Pancreas (tissue), 10 donors: Measurements from ENCODE around the gene PHC1. TPM values are rescaled to one million over a fixed set of nuclear protein-coding genes. Genes with fewer than 3 reads are reported as not detected.
A peak's percentile ranks its signal among the peaks of the same experiment; 100 is the strongest.

Experiments
- ATAC-seq, 4 donors: fragments of 200-7000 bp; cut with Tn5 transposase; one replicate each; pipeline versions ENCODE4 v1.8.0 to v1.9.1; 2020; ENCODE audit warnings: mild to moderate bottlenecking in 4 of 4, moderate library complexity in 4 of 4
- DNase-seq, 6 donors: peaks; one replicate each; pipeline ENCODE4 v3.0.0-alpha.2; 2020
- FAIRE-seq: peaks from 2 replicates; lab custom pipeline; 2012; peaks lifted over from hg19 to GRCh38; lab: Jason Lieb, UNC
- H3K27ac ChIP-seq, 4 donors: fragments of 200-600 bp; sonication (generic); 1 replicate in 3 of 4; 2 replicates in 1 of 4; pipeline versions ENCODE4 v1.5.0 to v1.8.0; 2020
- H3K27me3 ChIP-seq, 4 donors: fragments of 200-600 bp; one replicate each; pipeline ENCODE4 v1.8.0; 2021
- H3K36me3 ChIP-seq, 3 donors: fragments of 200-600 bp; sonication (generic) in 1 of 3; one replicate each; pipeline versions ENCODE4 v1.5.0 to v1.8.0; 2020 to 2021
- H3K4me1 ChIP-seq, 3 donors: fragments of 200-600 bp; one replicate each; pipeline ENCODE4 v1.8.0; 2021
- H3K4me3 ChIP-seq, 4 donors: fragments of 200-600 bp; sonication (generic) in 2 of 4; one replicate each; pipeline versions ENCODE4 v1.5.0 to v1.8.0; 2020 to 2021
- H3K9me3 ChIP-seq, 4 donors: fragments of 200-600 bp; one replicate each; pipeline ENCODE4 v1.8.0; 2021
- CTCF ChIP-seq, 4 donors: fragments of 200-600 bp; sonication (generic) in 3 of 4; IDR thresholded peaks; one replicate each; pipeline versions ENCODE4 v1.5.0 to v1.8.0; 2021; ENCODE audit warnings: antibody characterized with exemption in 4 of 4
- WGBS, 2 donors: extraction: QIAGEN DNeasy Blood & Tissue Kit; methylation state at CpG; one replicate each; pipeline ENCODE4 v1.1.7; 2013; 5-methylcytosine and 5-hydroxymethylcytosine counted together
- intact Hi-C, 3 donors: fragments of 100-400 bp; cut with DNase I; formaldehyde crosslinking; loops; one replicate each; pipeline versions ENCODE4 v1.11.1 to v1.14.2; 2022
- polyA plus RNA-seq, 2 donors: library from polyadenylated mRNA; stranded (reverse); fragments of 200-250 nt; gene quantifications; one replicate each; pipeline ENCODE4 v1.2.3, GENCODE V29; 2013
- total RNA-seq, 6 donors: library from RNA; stranded (reverse); fragmentation: NEBNext Ultra II Directional in 4 of 6; extraction: Animal tissue kit (Norgen Biotek cat#: 25700) in 4 of 6; gene quantifications; one replicate each; pipeline versions ENCODE4 v1.2.1 to v1.2.4, GENCODE V29; 2021 to 2023
- donor health status: healthy with polysubstance abuse.
- donor health status: DM: no; HTN: no; CAD: no; lungs with moderate emphysema.
- donor health status: DM: no; HTN: no; CAD: no.
- donor health status: control.
- donor health status: control.
- donor health status: Bipolar disorder and iron deficiency.
- donor health status: DM: yes; HTN: yes; CAD: no.
- donor health status: DM: no; HTN: no; CAD: no.
- donor health status: DM: no; HTN: no; CAD: no.
- donor health status: DM: yes; HTN: yes; CAD: no.

PHC1 gene
- total and polyA plus RNA-seq, 8 donors: 15.8 to 45.1 (median 19.5) TPM

GRCh38 chr12:8956772-8957171 lies 42.5 kb downstream of the PHC1 start:
- no peaks in the 10 kb centered on the region for H3K9me3 ChIP-seq
- FAIRE-seq (no peak), ATAC-seq (no peak), DNase-seq (peak in 1 of 6 donors; percentile 49)
- H3K27ac ChIP-seq: no peak overlapping the region
- no peaks in the 10 kb centered on the region for H3K36me3 ChIP-seq
- H3K4me3 ChIP-seq: no peak overlapping the region
- 86 to 92% methylated on average over 7 of the region's 7 CpGs for WGBS, 2 donors
- H3K4me1 ChIP-seq: no peaks in the 10 kb centered on the region
- intact Hi-C loops: loop anchor here in 1 of 3 donors (10.0 kb wide), 1 partner anchor 78 kb away; no protein-coding TSS in a partner anchor
- H3K27me3 ChIP-seq: no peaks in the 10 kb centered on the region
- TF ChIP-seq CTCF (IDR thresholded peaks at IDR 0.05): no peak

- H3K4me1 ChIP-seq: no peaks in the 10 kb centered on the region
- no peaks in the 10 kb centered on the region for H3K9me3 ChIP-seq
- TF ChIP-seq CTCF (IDR thresholded peaks at IDR 0.05): no peak
- ATAC-seq (no peak), DNase-seq (no peak), FAIRE-seq (no peak)
- H3K27me3 ChIP-seq: no peaks in the 10 kb centered on the region
- no peak overlapping the region for H3K4me3 ChIP-seq
- WGBS, 2 donors: 68 to 82% methylated on average over 4 of the region's 4 CpGs
- no peak overlapping the region for H3K27ac ChIP-seq
- H3K36me3 ChIP-seq: no peaks in the 10 kb centered on the region
- intact Hi-C loops: loop anchor here in 1 of 3 donors (10.0 kb wide), 1 partner anchor 77 kb away; no protein-coding TSS in a partner anchor
These were observed 43.3 kb downstream of the PHC1 start for GRCh38 chr12:8957561-8957960.

GRCh38 chr12:8958066-8958465 lies 43.8 kb downstream of the PHC1 start:
- no peak for TF ChIP-seq CTCF (IDR thresholded peaks at IDR 0.05)
- no peaks in the 10 kb centered on the region for H3K27me3 ChIP-seq
- H3K4me3 ChIP-seq: no peak overlapping the region
- H3K4me1 ChIP-seq: no peaks in the 10 kb centered on the region
- H3K9me3 ChIP-seq: no peaks in the 10 kb centered on the region
- FAIRE-seq (no peak), ATAC-seq (no peak), DNase-seq (no peak)
- no peak overlapping the region for H3K27ac ChIP-seq
- WGBS, 2 donors: 43 to 74% methylated on average over 2 of the region's 2 CpGs
- intact Hi-C loops: loop anchor here in 1 of 3 donors (10.0 kb wide), 1 partner anchor 77 kb away; no protein-coding TSS in a partner anchor
- H3K36me3 ChIP-seq: no peaks in the 10 kb centered on the region

GRCh38 chr12:8960176-8960575 lies 45.9 kb downstream of the PHC1 start:
- DNase-seq (no peak), FAIRE-seq (no peak), ATAC-seq (no peak)
- intact Hi-C loops: no loop called here
- Histone ChIP-seq H3K27me3 (no peaks in the 10 kb centered on the region), H3K27ac (no peak overlapping the region), H3K36me3 (no peaks in the 10 kb centered on the region), H3K4me1 (no peaks in the 10 kb centered on the region), H3K9me3 (no peaks in the 10 kb centered on the region), H3K4me3 (no peak overlapping the region)
- TF ChIP-seq CTCF (IDR thresholded peaks at IDR 0.05): no peak
- 93 to 98% methylated on average over 2 of the region's 2 CpGs for WGBS, 2 donors

- Histone ChIP-seq H3K4me1 (no peaks in the 10 kb centered on the region), H3K27ac (no peak overlapping the region), H3K27me3 (no peaks in the 10 kb centered on the region), H3K9me3 (no peaks in the 10 kb centered on the region), H3K36me3 (no peaks in the 10 kb centered on the region), H3K4me3 (no peak overlapping the region)
- intact Hi-C loops: no loop called here
- DNase-seq (no peak), FAIRE-seq (no peak), ATAC-seq (no peak)
- TF ChIP-seq CTCF (IDR thresholded peaks at IDR 0.05): no peak
These were observed 54.5 kb downstream of the PHC1 start for GRCh38 chr12:8968761-8969160.
